ENCODE data around the gene DENND6B.
A peak's percentile ranks its signal among the peaks of the same experiment; 100 is the strongest.

The DENND6B gene

DNA sequence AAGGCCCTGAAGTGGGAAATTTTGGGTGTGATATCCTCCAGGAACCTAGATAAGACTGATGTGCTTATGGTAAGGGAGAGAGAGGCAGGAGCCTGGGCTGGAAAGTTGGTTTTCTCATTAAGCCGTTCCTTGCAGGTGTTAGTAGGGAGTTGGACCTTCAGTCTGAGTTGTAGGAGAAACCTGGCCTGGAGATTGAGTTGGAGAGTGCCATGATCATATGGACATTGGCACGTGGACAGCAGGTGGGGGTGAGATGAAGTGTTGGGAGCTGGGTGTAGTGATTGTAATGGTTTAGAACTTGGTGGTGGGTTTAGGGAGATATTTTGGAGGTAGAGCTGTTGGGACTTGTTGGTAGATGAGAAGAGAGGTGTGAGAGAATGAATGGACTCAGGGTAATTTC, 21.2 kb upstream of the DENND6B start:
- POLR2A ChIA-PET: no interaction called here

DNA sequence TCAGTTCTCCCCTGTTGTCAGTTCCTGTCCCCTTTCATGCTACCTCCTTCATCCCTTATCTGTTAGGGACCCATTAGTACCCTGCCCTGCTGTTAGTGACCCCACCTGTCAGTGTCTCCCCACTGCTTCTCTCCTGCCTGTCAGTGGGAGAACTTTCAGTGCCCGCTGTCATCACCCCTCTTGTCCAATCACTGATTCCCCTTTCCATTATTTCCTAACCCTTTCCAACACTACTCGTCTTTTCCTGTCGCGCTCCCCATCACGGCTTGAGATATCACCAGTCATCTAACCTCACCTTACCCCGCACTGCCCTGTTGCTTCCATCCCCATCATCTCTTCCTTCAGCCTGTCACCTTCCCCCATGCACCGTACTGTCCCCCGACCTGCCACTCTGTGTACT, 20.3 kb upstream of the DENND6B start:
- ChIA-PET POLR2A (no interaction called here), CTCF (interaction anchor here (0.6 kb wide), 1 partner anchor 141 kb away, joined by 3 read pairs; no protein-coding TSS in a partner anchor)
- TF ChIP-seq, protein P1, sequence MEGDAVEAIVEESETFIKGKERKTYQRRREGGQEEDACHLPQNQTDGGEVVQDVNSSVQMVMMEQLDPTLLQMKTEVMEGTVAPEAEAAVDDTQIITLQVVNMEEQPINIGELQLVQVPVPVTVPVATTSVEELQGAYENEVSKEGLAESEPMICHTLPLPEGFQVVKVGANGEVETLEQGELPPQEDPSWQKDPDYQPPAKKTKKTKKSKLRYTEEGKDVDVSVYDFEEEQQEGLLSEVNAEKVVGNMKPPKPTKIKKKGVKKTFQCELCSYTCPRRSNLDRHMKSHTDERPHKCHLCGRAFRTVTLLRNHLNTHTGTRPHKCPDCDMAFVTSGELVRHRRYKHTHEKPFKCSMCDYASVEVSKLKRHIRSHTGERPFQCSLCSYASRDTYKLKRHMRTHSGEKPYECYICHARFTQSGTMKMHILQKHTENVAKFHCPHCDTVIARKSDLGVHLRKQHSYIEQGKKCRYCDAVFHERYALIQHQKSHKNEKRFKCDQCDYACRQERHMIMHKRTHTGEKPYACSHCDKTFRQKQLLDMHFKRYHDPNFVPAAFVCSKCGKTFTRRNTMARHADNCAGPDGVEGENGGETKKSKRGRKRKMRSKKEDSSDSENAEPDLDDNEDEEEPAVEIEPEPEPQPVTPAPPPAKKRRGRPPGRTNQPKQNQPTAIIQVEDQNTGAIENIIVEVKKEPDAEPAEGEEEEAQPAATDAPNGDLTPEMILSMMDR (IDR thresholded peaks at IDR 0.05; ENCODE audit: control extremely low read depth, extremely low read depth, low read depth, missing control alignments): no peak
- no peak for DNase-seq (ENCODE audit: extremely low spot score)

More for the DNA sequence above, 21.2 kb upstream of the DENND6B start:
- TF ChIP-seq, protein P1 (IDR thresholded peaks at IDR 0.05; ENCODE audit: control extremely low read depth, extremely low read depth, low read depth, missing control alignments): no peak
- CTCF ChIA-PET: interaction anchor here (0.6 to 1.2 kb wide), 2 partner anchors 107 to 141 kb away, joined by 3 to 4 read pairs; no protein-coding TSS in a partner anchor
- no peak for DNase-seq (ENCODE audit: extremely low spot score)

DNA sequence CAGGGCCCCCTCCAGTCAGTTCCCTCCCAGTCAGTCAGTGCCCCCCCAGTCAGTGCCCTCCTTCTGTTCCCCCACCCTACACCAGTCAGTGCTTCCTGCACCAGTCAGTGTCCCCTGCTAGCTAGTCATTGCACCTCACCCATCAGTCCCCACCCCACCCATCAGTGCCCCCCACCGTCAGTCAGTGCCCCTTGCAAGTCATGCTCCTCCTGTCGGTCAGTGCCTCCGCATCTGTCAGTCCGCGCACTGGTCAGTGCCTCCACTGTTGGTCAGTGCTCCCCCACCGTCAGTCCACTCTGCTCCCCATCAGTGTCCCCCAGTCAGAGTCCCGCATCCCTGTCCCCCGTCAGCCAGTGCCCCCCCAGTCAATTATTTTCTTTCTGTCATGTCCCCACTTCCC, 19.7 kb upstream of the DENND6B start:
- no peak for DNase-seq (ENCODE audit: extremely low spot score)
- TF ChIP-seq, protein P1 (IDR thresholded peaks at IDR 0.05; ENCODE audit: control extremely low read depth, extremely low read depth, low read depth, missing control alignments): no peak
- ChIA-PET POLR2A (no interaction called here), CTCF (no interaction called here)

DNA sequence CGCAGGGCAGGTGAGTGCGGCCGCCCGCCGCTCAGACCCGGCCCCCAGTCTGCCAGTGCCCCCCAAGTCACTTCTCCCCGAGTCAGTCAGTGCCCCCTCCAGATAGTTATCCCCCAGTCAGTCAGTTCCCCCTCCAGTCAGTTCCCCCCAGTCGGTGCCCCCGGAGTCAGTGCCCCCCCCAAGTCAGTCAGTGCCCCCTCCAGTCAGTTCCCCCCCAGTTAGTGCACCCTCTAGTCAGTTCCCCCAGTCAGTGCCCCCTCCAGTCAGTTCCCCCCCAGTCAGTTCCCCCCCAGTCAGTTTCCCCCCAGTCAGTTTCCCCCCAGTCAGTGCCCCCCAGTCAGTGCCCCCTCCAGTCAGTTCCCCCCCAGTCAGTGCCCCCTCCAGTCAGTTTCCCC, 16.7 kb upstream of the DENND6B start:
- CTCF ChIA-PET: no interaction called here
- POLR2A ChIA-PET: no interaction called here
- TF ChIP-seq, protein P1 (IDR thresholded peaks at IDR 0.05; ENCODE audit: control extremely low read depth, extremely low read depth, low read depth, missing control alignments): no peak
- DNase-seq (ENCODE audit: extremely low spot score): no peak

DNA sequence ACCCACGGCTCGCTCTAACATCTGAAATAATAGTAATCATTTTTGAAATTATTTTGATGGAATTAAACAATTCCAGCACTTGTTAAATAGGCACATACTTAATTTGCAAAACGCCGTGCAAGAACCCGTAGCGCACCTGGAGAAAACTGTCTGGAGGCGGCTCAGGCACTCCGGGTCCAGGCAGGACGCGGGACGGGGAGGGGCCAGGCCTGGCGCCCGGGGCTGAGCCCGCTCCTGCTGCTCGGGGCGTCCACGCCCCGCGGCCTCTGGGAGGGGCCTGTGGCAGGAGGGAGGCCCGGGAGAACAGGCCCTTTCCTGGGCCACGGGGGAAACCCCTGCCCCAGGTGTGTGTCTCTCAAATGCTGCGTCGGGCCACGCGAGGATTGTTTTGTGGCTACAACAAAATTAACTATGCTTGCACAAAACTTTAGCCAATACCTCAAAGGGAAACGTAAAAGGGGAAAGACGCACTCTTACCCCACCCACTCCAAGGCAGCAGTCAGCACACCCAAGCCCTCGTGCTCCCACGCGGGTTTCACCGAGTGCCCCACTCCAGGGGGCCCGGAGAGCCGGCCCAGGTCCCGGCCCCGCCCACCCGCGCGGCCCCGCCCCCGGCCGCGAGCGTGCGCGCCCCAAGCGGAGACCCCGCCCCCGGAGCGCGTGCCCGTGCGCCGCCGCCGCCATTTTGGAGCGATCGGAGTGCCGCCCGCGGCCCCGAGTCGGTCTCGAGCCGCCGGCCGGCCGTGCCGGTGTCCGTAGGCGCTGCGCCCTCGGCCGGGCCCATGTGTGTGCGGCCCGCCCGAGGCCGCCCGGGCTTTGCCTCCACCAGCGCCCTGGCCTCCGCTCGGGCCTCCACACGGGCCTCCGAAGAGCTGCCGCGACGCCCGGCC, 16.1 kb upstream of the DENND6B start, which contains the start of gene PPP6R2:
Gene PPP6R2, plus strand, starts transcription at position 677 of the 890 bp plus-strand sequence. CDS start 50,582 bp downstream, outside the sequence.
- TF ChIP-seq, protein P1 (IDR thresholded peaks at IDR 0.05; ENCODE audit: control extremely low read depth, extremely low read depth, low read depth, missing control alignments): no peak
- DNase-seq (ENCODE audit: extremely low spot score): peak; percentile 92
- CTCF ChIA-PET: interaction anchor here (0.7 to 2.7 kb wide), 22 partner anchors 8 to 100 kb away, joined by 3 to 65 read pairs (median 7); partner anchors contain the start of genes DENND6B, HDAC10 and MAPK12
- POLR2A ChIA-PET: no interaction called here

DNA sequence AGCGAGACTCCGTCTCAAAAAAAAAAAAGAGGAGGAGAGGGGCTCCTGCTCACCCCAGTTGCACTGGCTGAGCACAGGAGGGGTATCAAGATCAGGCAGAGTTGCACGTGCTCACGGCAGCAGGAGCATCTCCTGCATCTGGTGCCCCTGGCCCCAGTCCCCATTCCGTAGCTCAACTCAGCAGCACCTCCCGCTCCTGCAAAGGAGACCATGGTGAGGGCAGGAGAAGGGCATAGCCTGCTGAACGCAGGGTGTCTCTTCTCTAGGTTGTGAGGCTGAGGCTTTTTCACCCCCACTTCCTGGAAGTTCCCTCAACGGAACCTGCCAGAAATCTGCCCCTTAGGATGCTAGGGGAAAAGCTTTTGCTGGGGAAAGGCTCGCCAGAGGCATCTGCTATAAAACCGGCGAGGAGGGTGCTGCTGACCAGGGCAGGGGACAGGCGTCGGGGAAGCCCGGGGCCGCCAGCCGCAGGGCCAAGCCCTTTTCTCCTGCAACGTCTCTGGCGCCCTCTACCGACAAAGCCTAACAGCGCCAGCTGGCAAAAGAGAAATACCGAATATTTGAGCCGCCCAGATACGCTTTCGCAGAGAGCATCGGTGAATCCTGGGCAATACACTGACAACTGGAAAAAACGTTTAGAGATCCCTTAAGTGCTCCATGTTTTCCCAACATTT, 15.3 kb upstream of the DENND6B start:
- ChIA-PET CTCF (interaction anchor here (0.7 to 2.7 kb wide), 30 partner anchors 9 to 279 kb away, joined by 3 to 65 read pairs (median 6); partner anchors contain the start of genes DENND6B, HDAC10 and MAPK12), POLR2A (no interaction called here)

More for the DNA sequence above, 15.3 kb upstream of the DENND6B start:
- peak; percentile 83 for DNase-seq (ENCODE audit: extremely low spot score)
- TF ChIP-seq, protein P1 (IDR thresholded peaks at IDR 0.05; ENCODE audit: control extremely low read depth, extremely low read depth, low read depth, missing control alignments): peak; percentile 95

Measured in GM10248 (cell line).